Left renal pelvis (tissue), 4 donors: ENCODE data around the gene HBA1. TPM values are rescaled to one million over a fixed set of nuclear protein-coding genes. Genes with fewer than 3 reads are reported as not detected.
"Not testable (repeated sequence)": the region's sequence is repeated elsewhere in the genome, so short reads cannot be mapped to it uniquely, and the experiment has no call there.

Experiments used
- DNase-seq, 4 donors: peaks; one replicate each; pipeline ENCODE4 v3.0.0-alpha.2; 2013; ENCODE audit warnings: low read depth in 4 of 4, low spot score in 3 of 4
- polyA plus RNA-seq, 4 donors: library from polyadenylated mRNA; unstranded; fragments of 120-200 nt; gene quantifications; one replicate each; pipeline ENCODE4 v1.2.1, GENCODE V29; 2013; ENCODE audit not compliant: insufficient read length in 4 of 4

Gene HBA1
- polyA plus RNA-seq, 4 donors = 453 to 13,427 (median 759) TPM

GRCh38 chr16:173928-174769 is 2.3 kb upstream of the HBA1 start:
- DNase-seq = not testable (repeated sequence)

- no peak for DNase-seq
Measured at GRCh38 chr16:175011-175949, 1.2 kb upstream of the HBA1 start.

GRCh38 chr16:176006-176405 is 474 bp upstream of the HBA1 start:
- not testable (repeated sequence) for DNase-seq

- DNase-seq = no peak
Measured at GRCh38 chr16:177394-177822, 928 bp downstream of the HBA1 start.

GRCh38 chr16:177981-178667 is 1.6 kb downstream of the HBA1 start:
- DNase-seq = no peak

- no peak for DNase-seq
Measured at GRCh38 chr16:178668-179015, 2.2 kb downstream of the HBA1 start.

GRCh38 chr16:179211-180092 is 3.0 kb downstream of the HBA1 start:
- DNase-seq = no peak

GRCh38 chr16:180101-180675 is 3.7 kb downstream of the HBA1 start, which contains the start of gene HBQ1:
HBQ1 (plus strand) TSS chr16:180459; CDS start chr16:180487, 28 bp downstream.
- DNase-seq = no peak

- DNase-seq = peak in 1 of 4 donors; percentile 27
Measured at GRCh38 chr16:180681-181564, 4.4 kb downstream of the HBA1 start.

- no peak for DNase-seq
Measured at GRCh38 chr16:181565-182021, 5.1 kb downstream of the HBA1 start.

- no peak for DNase-seq
Measured at GRCh38 chr16:183005-183404, 6.5 kb downstream of the HBA1 start.

- no peak for DNase-seq
Measured at GRCh38 chr16:185213-185612, 8.7 kb downstream of the HBA1 start.

- no peak for DNase-seq
Measured at GRCh38 chr16:185691-186090, 9.2 kb downstream of the HBA1 start.

- DNase-seq = no peak
Measured at GRCh38 chr16:187330-187729, 10.8 kb downstream of the HBA1 start.

- no peak for DNase-seq
Measured at GRCh38 chr16:188674-189073, 12.2 kb downstream of the HBA1 start.

- no peak for DNase-seq
Measured at GRCh38 chr16:189604-190186, 13.2 kb downstream of the HBA1 start.

GRCh38 chr16:191831-192230 is 15.4 kb downstream of the HBA1 start:
- DNase-seq = no peak

GRCh38 chr16:192686-193085 is 16.2 kb downstream of the HBA1 start:
- no peak for DNase-seq
